HCT116 (cell line): ENCODE data around the gene FNDC1.

Source experiments
- CEBPB ChIP-seq: IDR thresholded peaks from 2 replicates; pipeline ENCODE4 v1.6.1; 2012; ENCODE audit warnings: low read depth
- CTCF ChIP-seq, 3 experiments: fragments of 200-600 bp in 1 of 3; sonication (generic) in 1 of 3; IDR thresholded peaks in 2 of 3; conservative IDR thresholded peaks in 1 of 3; 2 replicates each; pipeline ENCODE4 v1.5.1; 2012 to 2017; ENCODE audit warnings: low read depth in 2 of 3, low read length in 2 of 3, antibody characterized with exemption in 1 of 3, borderline replicate concordance in 1 of 3, control low read depth in 1 of 3, mild to moderate bottlenecking in 1 of 3, mixed read lengths in 1 of 3, mixed run types in 1 of 3, moderate library complexity in 1 of 3; ENCODE audit not compliant: insufficient read depth in 1 of 3
- EGR1 ChIP-seq: IDR thresholded peaks from 2 replicates; pipeline ENCODE4 v1.6.1; 2012; ENCODE audit warnings: low read depth
- JUND ChIP-seq: IDR thresholded peaks from 2 replicates; pipeline ENCODE4 v1.6.1; 2012
- MAX ChIP-seq: IDR thresholded peaks from 2 replicates; pipeline ENCODE4 v1.6.1; 2012
- POLR2A ChIP-seq: IDR thresholded peaks from 2 replicates; pipeline ENCODE4 v1.7.0; 2011; ENCODE audit warnings: borderline replicate concordance; ENCODE audit not compliant: insufficient read depth, insufficient read length; ENCODE audit errors: extremely low read depth
- POLR2AphosphoS5 ChIP-seq: IDR thresholded peaks from 2 replicates; pipeline ENCODE4 v1.6.1; 2011; ENCODE audit warnings: mild to moderate bottlenecking, low read depth, low read length, moderate library complexity
- REST ChIP-seq: IDR thresholded peaks from 2 replicates; pipeline ENCODE4 v1.6.1; 2012; ENCODE audit warnings: low read depth
- TCF7L2 ChIP-seq: IDR thresholded peaks from 2 replicates; pipeline ENCODE4 v1.7.0; 2011; ENCODE audit warnings: borderline replicate concordance, inconsistent platforms; ENCODE audit not compliant: insufficient read depth, insufficient read length; ENCODE audit errors: extremely low read depth
- YY1 ChIP-seq: IDR thresholded peaks from 2 replicates; pipeline ENCODE4 v1.6.1; 2011; ENCODE audit warnings: low read length, low read depth, moderate library complexity, mild to moderate bottlenecking; ENCODE audit not compliant: insufficient replicate concordance; ENCODE audit errors: extremely low read depth
- ZFX ChIP-seq: fragments of 450-650 bp; IDR thresholded peaks from 2 replicates; pipeline ENCODE4 v1.6.1; 2017

DNA sequence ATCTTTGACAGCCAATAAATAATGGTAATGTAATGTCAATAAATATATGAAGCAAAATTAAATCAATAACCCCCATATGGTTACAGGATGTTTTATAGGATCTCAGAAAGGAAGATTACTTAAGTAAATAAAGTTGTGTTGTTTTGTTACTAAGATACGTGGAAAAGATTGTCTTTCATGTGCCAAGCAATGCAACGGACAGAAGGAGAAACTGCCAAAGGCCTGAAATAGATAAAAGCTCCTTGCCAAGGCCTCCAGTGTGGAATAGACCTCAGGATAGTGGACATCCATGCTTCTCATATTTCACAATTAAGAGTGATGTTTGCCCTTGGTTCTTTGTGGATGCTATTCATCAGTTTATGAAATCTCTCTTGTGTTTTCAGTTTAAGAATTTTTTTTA lies 16.4 kb upstream of the FNDC1 start:
- TF ChIP-seq CTCF (IDR thresholded peaks at IDR 0.05 in 2 of 3, conservative IDR thresholded peaks at IDR 0.05 in 1 of 3; ENCODE audit: borderline replicate concordance in 1 of 3, insufficient read depth in 1 of 3, low read depth in 2 of 3, low read length in 2 of 3) (no peak), CEBPB (no peak), POLR2AphosphoS5 (no peak), EGR1 (no peak), REST (no peak), JUND (no peak), TCF7L2 (no peak), ZFX (no peak), YY1 (no peak), POLR2A (no peak), MAX (no peak)
